Fibroblast of skin of scalp (primary cell): ENCODE measurements around the gene FCMR.

Source experiments
- DNase-seq: peaks from one replicate; pipeline ENCODE4 v3.0.0-alpha.2; 2013

The FCMR gene

DNA sequence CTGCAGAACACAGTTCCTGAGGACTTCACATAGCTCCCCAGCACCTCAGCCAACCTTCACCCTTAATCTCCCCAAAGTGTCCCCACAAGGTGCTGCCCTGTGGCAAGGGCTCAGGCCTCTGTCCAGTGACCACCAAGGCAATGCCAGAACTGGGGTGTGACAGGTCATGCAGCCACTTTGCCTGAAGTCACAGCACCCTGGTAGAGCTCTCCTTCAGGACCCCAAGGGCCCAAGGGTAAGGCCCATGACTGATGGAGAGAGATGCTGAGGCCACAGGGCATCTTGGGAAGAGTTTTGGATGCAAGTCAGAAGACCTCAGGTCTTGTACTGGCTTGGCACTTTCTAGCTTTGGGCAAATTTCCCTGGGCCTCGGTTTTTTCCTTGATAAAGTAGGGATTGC, 783 bp upstream of the FCMR start:
- DNase-seq = no peak

DNA sequence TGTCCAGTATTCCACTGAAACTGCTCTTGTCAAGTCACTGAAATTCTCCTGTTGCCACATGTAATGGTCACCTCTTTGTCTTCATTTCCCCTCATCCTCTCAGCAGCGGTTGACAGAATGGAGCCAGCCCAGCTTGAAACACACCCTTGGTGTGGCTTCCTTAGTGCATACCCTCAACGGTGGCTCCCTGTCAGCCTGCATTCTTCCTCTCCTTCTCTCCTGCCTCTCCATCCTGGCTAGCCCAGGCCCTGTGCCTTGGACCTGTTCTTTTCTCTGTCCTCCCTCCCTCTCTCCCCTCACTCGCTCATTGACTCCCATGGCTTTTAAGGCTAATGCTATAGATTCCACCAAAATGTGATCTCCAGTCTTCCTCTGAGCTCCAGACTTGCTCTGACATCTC, 3.7 kb downstream of the FCMR start:
- DNase-seq = no peak

DNA sequence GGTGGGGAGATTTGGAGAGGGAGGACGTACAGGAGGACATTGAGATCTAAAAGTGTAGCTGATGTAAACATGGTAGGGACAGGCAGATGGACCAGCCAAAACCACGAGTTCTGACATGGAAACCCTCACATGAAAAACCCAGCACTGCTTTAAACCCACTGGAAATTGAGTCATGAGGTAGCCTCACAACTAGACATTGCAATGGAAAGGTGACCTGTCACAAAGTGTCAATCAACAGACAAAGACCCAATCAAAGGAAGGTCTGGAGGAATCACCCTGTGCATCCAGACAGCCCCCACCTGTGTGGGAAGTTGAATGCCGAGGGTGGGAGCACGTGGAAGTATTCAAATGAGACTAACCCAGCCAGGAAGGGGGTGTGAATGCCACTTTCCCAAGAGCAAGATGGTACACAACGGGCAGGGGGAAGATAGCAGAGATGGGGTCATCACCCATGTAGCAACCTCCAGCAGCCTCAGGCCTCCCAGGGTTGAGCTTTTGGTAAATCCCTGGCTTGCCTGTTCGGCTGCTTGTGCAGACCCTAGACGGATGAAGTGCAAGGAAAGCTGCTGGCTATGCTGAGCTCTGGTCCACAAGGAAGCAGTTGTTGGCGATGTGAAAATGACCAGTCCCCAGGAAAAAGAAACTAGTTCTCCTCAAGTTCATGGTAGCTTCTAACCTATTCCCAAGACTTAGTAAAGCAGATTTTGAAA, 5.6 kb downstream of the FCMR start:
- no peak for DNase-seq

DNA sequence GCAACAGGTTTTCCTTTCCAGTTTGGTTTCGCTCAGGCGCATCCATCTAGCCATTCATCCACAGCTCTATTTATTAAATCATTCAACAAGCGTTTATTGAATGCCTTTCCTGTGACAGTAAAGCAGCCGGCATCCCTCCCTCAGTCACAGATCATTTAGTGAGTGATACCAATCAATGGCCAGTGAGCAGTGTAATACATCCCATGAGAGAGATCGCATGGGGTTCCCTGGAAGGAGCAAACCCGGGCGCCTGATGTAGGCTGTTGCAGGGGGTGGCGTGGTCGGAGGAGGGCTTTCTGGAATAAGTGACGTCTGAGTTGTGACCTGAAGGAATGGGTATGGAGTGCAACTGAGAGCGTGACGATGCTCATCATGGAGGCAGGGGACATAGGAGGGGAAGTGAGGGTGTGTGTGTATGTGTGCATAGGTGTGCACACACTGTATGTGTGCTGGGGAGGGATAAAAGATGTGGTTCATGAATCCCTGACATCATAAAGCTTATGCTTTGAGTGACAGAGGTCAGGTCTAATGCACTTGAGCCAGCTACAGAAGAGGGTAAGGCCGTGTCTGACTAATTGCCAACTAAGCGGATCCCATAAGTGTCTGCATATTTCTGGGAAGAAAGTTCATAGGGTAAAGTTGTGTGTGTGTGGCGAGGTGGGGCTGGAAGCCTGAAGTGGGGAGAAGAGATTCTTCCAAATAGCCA, 6.6 kb downstream of the FCMR start:
- DNase-seq = no peak

DNA sequence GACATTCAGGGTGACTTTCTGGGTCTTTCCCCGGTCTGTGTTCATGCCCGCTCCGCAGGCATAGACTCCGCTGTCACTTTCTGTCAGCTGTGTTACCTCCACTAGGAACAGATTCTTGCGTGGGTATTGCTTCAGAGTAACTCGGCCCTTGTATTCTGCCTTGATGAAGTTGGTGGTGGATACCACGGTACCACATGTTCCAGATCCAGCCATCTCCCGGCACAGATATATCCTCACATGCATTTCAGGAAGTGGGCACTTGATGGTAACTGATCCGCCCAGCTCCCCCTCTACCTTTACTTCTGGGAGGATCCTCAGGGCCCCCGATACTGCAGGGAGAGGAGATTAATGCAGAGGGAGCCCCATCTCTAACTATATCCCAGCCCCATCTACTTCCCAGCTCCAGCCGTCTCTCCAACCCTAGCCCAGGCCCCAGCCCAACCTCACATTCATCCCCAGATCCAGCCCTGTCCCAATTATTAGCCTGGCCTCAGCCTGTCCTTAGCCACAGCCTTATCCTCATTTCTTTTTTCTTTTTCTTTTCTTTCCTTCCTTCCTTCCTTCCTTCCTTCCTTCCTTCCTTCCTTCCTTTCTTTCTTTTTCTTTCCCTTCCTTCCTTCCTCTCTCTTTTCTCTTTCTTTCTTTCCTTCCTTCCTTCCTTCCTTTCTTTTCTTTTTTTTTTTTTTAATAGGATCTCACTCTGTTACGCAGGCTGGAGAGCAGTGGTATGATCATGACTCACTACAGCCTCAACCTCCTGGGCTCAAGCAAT, 7.8 kb downstream of the FCMR start:
- no peak for DNase-seq

DNA sequence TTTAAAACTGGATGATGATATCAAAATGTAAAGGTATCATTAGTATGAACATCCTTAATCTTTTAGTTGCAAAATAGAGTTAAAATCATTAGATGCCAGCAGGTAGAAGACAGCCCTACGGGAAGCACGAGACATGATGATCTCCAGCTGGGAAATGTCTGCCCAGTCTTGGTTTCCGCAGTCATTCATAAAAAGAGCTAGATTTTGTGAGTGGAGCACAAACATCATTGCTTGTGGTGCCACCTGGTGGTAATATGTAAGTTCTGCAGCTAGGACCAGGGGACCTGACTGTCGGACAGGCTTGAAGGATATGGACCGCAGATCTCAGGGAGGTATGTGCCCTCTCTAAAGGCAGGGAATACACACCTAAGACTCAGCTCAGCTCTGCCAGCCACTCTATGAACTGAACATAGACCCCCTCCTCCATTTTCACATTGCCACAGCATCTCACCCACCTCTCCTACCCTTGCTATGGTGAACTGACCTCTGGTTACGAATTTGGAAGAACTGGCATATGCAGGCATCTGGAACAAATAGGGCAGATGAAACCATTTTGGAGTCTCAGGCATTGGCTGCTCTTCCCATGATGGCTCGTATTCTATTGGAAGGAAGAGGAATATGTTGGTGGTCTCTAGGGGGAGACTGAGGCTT, 9.2 kb downstream of the FCMR start:
- DNase-seq = peak; percentile 79

DNA sequence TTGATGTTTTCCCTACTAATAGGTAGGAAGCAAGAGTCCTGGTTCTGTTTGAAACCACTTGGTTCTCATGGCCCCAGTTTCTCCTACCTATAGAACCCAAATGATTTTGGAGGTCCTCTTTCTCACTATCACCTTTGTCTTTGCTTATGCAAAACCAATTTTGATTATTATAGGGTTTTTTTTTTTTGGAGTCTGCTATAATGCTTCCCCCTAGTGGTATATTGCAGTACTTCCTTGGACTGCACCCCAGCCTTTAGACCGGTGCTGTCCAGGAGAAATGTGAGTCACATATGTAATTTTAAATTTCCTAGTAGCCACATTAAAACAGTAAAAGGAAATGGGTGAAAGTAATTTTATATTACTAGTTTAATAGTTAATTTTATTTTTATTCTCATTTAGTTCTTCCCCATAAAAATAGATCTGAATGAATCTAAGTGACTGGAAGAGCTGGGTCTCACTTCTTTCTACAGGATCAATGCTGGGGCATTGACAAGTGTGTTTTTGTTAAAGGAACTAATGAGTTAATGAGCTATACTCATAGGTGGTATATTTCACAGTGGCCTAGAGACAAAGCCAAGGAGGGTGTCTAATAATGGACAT, 10.6 kb downstream of the FCMR start:
- DNase-seq = peak; percentile 67

DNA sequence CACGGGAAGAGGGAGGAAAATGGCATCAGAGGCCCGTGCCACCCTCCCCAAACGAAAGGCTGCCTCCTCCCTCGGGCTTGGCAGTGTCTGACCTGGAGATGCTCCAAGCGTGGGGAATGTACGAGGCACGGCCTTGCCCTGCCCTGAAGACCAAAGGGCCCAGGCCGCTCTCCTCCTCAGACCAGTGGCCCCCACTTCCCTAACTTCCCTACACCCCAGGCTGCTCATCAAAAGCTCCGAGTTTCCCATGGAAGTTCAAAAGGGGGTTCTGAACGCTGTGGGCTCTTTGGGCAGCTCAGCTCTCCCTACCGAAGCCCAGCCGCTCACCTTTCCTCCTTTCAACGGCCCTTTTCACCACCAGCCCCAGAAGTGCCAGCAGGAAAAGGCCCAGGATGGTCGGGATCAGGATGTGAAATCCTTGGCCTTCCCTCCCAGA, 11.8 kb downstream of the FCMR start:
- no peak for DNase-seq

DNA sequence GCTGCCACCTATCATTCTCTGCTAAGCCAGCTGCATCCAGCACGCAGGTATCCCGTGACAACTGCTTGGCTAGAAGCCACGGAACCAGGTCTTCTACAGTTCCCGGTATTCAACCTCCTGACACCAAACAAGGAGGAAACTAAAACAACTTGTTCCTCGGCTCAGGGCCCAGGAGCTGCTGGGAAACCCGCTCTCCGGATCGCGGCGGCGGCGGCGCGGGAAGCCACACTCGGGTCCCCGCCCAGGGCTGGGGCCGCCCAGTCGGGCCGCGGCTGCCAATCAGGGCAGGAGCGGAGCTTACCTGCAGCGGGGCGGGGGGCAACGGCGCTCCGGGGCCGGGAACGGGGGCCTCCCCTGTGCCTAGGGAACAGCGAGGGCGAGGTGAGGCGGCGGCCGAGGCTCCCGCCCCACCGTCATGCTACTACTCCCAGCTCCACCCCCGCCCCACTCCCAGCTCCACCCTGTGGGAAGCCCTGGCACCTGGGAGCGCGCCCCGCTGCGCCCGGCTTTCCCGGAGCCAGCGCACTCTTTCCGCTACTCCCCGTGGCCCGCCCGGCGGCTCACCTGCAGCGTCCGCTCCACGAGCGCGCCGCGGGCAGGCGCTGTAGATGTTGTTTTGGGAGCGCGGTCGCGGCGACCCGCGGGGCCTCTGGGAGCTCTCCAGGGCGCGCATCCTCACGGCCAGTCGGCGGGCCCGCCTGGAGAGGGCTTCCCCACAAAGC, 12.4 kb downstream of the FCMR start:
- no peak for DNase-seq

DNA sequence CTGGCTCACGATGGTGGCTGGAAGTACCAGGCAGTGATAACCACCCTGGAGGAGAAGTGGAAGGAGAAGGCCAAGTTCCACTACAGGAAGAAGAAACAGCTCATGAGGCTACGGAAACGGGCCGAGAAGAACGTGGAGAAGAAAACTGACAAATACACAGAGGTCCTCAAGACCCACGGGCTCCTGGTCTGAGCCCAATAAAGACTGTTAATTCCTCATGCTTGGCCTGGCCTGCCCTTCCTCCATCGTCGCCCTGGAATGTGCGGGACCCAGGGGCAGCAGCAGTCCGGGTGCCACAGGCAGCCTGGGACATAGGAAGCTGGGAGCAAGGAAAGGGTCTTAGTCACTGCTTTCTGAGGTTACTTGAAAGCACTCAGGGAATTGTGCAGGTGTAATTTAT, 13.7 kb downstream of the FCMR start:
- no peak for DNase-seq

DNA sequence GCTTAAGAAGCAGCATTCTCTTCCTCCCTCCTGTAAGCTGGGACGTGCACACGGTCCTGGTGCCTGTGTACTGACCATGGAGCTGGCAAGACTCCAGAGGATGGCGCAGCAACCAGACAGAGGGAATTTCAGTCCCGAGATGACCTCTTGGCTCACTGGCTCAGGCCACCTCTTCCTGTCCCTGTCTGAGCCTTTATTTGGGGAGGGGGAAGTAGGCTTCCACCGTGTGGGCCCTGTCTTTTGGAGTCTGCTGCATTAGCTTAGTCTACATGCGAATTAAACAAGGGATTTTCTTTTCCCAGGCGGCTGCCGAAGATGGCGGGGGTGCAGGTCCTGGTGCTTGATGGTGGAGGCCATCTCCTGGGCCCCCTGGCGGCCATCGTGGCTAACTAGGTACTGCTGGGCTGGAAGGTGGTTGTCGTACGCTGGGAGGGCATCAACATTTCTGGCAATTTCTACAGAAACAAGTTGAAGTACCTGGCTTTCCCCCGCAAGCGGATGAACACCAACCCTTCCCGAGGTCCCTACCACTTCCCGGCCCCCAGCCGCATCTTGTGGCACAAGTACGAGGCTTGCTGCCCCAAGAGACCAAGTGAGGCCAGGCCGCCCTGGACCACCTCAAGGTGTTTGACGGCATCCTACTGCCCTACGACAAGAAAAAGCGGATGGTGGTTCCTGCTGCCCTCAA, 14.3 kb downstream of the FCMR start:
- no peak for DNase-seq

DNA sequence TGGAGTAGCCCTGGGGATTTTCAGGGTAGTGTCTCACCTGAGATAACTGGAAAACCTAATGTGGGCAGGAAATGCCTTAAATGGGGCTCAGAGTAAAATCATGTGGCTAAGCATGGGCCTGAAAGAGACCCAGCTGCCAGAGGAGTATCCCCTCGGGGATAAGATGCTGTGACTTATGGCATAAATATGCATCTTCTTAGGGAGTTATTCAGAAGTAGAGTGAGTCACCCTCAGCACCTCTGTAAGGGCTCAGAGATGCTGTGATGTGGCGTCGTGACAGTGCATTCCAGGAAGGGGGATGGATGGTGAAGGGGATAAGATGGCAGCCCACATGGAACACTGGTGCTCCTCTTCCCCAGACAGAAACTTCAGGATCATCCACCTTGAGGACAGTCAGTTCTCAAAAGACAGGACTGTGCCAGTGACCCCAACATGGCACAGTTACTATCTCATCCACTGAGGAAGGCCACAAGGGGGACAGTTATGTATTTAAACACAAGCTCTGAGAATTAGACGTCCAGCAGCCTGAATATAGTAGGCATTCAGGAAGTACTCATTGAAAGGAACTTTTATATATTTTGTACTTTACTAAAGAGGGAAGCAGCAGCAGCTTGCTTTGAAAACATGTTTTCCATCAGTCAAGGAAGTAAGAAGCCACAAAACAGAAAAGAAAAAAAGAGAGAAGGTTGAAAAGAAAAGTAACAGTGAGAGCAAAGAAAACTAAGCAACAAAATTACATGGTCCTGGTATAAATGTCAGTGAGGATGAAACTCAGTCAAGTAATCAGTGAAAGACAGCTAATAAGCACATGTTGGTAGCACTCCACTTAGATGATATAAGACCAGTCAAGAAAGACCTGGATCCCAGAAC, 16.2 kb downstream of the FCMR start:
- peak; percentile 98 for DNase-seq

DNA sequence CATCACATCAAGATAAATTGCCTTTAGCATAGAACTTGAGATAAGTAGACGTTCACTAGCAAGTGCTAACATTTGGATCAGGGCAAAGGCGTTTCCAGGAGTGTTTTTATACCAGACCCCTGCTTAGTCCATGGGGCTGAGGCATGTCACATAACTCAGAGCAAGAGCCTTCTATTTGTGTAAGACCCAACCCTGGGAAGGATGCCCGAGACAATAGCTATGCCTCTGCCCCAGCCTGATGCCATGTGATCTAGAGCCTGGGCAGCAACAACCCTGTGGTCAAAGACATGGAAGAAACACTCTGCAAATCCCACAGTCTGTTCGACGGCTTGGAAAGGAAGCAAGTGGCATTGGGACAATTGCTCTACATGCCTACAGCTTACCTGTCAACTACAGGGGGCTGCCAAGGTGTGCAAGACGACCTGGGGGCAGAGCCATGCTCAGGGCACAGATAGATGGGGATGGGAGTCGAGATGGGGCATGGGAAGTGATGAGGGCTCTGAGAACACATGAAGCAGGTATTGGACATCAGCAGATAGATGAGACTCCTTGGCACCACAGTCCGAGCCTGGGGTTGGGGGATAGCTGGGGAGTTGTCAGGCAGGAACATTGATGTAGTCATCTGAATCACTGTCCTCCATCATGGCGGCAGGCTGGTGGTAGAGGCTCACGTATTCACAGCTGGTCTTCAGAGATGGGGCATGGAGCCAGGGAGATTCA, 17.2 kb downstream of the FCMR start:
- no peak for DNase-seq

DNA sequence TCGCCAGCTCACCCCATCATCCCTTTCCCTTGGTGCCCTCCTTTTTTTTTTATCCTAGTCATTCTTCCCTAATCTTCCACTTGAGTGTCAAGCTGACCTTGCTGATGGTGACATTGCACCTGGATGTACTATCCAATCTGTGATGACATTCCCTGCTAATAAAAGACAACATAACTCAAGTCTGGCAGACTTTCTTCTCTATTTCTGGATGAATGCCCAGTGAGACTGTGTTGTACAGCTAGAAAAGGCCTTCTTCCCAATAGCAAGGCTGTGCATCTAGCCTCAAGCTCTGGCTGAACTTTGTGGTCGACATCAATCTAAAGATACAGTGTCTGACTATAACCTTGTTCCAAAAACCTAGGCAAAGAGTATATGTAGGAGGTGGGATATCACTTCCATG, 18.1 kb downstream of the FCMR start:
- DNase-seq = peak; percentile 40

DNA sequence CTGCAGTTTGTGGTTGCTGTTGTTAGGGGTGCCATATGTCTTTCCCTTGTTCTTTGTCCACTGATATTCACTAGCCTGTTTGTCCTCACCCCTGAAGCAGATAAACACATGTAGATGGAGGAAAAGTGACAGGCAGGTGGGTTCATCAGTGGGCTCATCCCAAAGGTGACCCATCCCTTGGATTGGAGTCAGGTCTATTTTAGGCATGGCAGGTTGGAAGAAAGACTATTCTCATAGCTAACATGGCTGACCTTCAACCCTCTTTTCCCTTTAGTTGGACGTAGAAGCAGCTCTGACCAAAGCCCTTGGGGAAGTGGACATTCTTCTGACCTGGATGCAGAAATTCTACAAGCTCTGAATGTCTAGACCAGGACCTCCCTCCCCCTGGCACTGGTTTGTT, 19.0 kb downstream of the FCMR start:
- DNase-seq = no peak

DNA sequence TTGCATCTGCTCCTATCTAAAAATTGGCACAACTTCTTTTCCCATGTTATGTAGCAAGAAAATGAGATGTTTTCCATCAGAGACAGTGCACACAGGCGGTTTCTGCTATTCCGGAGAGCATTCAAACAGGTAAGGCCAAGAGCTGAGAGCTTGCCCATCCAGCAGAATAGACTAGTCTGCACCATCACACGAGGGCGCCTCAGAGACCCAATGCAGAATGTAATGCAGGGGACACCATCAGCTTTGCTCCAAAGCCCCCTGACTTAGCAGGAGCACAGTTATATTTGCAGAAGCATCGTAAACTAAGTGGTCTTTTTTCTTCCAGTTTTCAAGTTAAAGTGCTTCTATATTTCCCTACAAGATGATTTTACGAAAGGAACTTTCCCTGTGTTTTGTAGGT, 19.8 kb downstream of the FCMR start:
- no peak for DNase-seq

DNA sequence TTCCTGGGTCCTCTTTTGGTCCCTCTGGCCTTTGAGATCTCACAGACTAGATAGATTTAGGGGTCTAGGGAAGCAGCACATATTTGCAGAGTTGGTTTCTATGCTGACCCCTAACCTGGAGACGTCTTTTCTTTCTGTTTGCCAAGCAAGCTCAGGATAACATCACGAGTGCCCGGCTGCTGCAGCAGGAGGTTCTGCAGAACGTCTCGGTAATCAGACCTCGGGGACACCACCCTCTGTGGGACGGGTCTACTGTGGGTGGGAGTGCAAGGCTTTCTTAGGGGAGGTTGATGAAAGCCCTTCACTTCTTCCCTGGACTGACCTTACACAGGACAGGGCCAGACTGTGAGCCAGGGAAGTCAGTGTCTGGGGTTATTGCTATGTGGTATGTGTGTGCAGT, 21.6 kb downstream of the FCMR start:
- no peak for DNase-seq

DNA sequence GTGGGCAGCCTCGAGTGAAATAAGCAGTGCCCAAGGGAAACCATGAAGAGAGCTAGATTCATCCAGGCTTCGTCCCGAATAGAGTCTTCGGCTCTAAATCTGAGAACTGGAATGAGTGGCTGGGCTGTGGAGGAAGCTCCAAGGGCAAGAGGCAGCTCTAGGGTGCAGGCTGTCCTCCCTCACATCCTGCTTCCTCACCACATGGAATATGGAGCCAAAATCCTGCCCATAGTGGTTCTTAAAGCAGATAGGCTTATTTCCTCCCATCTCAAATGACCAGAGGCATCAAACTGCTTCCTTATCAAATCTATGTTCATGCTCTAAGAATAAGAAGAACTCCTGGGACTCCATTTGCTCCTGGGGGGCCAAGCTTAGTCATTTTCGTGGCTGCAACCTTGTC, 22.0 kb downstream of the FCMR start:
- no peak for DNase-seq

DNA sequence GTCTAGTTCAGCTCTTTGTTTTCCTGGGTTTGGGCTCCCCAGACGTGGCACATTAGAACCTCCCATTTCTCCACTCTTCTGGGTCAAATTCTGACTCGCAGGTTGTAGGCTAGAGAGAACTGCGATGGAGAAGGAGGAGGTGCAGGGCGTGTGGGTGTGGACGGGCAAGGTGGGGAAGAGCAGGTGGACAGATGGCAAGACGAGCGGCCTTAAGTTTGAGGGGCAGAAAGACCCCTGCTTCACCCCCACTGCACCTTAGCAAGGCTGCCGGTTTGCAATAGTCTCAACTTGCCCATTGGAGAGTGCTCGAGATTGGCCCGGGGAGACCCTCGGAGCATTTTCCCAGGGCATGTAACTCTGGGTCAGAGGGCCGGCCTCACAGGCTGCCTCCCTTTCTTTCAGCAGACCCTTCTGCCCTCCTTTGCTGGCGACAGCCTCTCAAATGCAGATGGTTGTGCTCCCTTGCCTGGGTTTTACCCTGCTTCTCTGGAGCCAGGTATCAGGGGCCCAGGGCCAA, 22.8 kb downstream of the FCMR start:
- DNase-seq = no peak
